H9 (cell line): Measurements from ENCODE around the gene SLC44A1. TPM values are rescaled to one million over a fixed set of nuclear protein-coding genes. Genes with fewer than 3 reads are reported as not detected.

Experiments used
- DNase-seq: peaks from one replicate; pipeline ENCODE4 v3.0.0-alpha.2; 2017
- H2AFZ ChIP-seq: one replicate; pipeline ENCODE4 v1.6.1; 2013; ENCODE audit warnings: mild to moderate bottlenecking, low read length, control low read depth, moderate library complexity
- H2AK5ac ChIP-seq: 2 replicates; pipeline ENCODE4 v1.6.1; 2013; ENCODE audit warnings: low read length, control low read depth, mixed read lengths; ENCODE audit not compliant: insufficient read length
- H2BK120ac ChIP-seq: one replicate; pipeline ENCODE4 v1.6.1; 2013; ENCODE audit warnings: low read depth, mild to moderate bottlenecking, low read length, control low read depth, inconsistent platforms; ENCODE audit not compliant: poor library complexity, severe bottlenecking
- H2BK12ac ChIP-seq: 2 replicates; pipeline ENCODE4 v1.6.1; 2013; ENCODE audit warnings: low read length, control low read depth, mixed read lengths, low read depth; ENCODE audit not compliant: insufficient read length
- H2BK15ac ChIP-seq: 2 replicates; pipeline ENCODE4 v1.6.1; 2013; ENCODE audit warnings: low read depth, low read length, control low read depth
- H2BK20ac ChIP-seq: one replicate; pipeline ENCODE4 v1.6.1; 2013; ENCODE audit warnings: low read depth, mild to moderate bottlenecking, low read length, control low read depth, inconsistent platforms; ENCODE audit not compliant: poor library complexity, severe bottlenecking
- H2BK5ac ChIP-seq: 2 replicates; pipeline ENCODE4 v1.6.1; 2013; ENCODE audit warnings: low read length, control low read depth, mixed read lengths; ENCODE audit not compliant: insufficient read length
- H3K14ac ChIP-seq: 2 replicates; pipeline ENCODE4 v1.6.1; 2013; ENCODE audit warnings: low read length, control low read depth; ENCODE audit not compliant: insufficient read depth
- H3K18ac ChIP-seq: 2 replicates; pipeline ENCODE4 v1.6.1; 2013; ENCODE audit warnings: low read depth, mild to moderate bottlenecking, mixed read lengths, low read length, control low read depth; ENCODE audit not compliant: insufficient read length
- H3K23ac ChIP-seq: 2 replicates; pipeline ENCODE4 v1.6.1; 2013; ENCODE audit warnings: low read length, control low read depth, mixed read lengths, low read depth; ENCODE audit not compliant: insufficient read length
- H3K23me2 ChIP-seq: 2 replicates; pipeline ENCODE4 v1.6.1; 2013; ENCODE audit warnings: low read depth, mild to moderate bottlenecking, mixed read lengths, low read length, control low read depth; ENCODE audit not compliant: insufficient read length, poor library complexity, severe bottlenecking
- H3K27ac ChIP-seq: 2 replicates; pipeline ENCODE4 v1.5.1; 2013; ENCODE audit warnings: low read length, control low read depth, mixed read lengths, low read depth; ENCODE audit not compliant: insufficient read length
- H3K27me3 ChIP-seq: 2 replicates; pipeline ENCODE4 v1.6.1; 2013; ENCODE audit warnings: low read length, control low read depth, inconsistent platforms; ENCODE audit not compliant: insufficient read depth
- H3K4ac ChIP-seq: 2 replicates; pipeline ENCODE4 v1.6.1; 2013; ENCODE audit warnings: low read depth, mild to moderate bottlenecking, control low read depth, inconsistent platforms, low read length, moderate library complexity
- H3K4me1 ChIP-seq: 2 replicates; pipeline ENCODE4 v1.6.1; 2013; ENCODE audit warnings: low read length, control low read depth, inconsistent platforms; ENCODE audit not compliant: insufficient read depth
- H3K4me2 ChIP-seq: 2 replicates; pipeline ENCODE4 v1.6.1; 2013; ENCODE audit warnings: low read length, control low read depth, mixed read lengths; ENCODE audit not compliant: insufficient read length, insufficient read depth
- H3K56ac ChIP-seq: 2 replicates; pipeline ENCODE4 v1.6.1; 2013; ENCODE audit warnings: low read depth, mild to moderate bottlenecking, mixed read lengths, low read length, control low read depth; ENCODE audit not compliant: insufficient read length
- H3K79me1 ChIP-seq: 2 replicates; pipeline ENCODE4 v1.6.1; 2013; ENCODE audit warnings: low read depth, mild to moderate bottlenecking, moderate library complexity, low read length, control low read depth, inconsistent platforms; ENCODE audit not compliant: insufficient read depth, poor library complexity, severe bottlenecking
- H3K79me2 ChIP-seq: 2 replicates; pipeline ENCODE4 v1.6.1; 2013; ENCODE audit warnings: low read length, control low read depth, inconsistent platforms; ENCODE audit not compliant: insufficient read depth
- H3K9ac ChIP-seq: 2 replicates; pipeline ENCODE4 v1.6.1; 2013; ENCODE audit warnings: low read length, control low read depth, mixed read lengths; ENCODE audit not compliant: insufficient read length; ENCODE audit errors: extremely low read depth
- H3K9me3 ChIP-seq: one replicate; pipeline ENCODE4 v1.6.1; 2013; ENCODE audit warnings: low read depth, low read length, inconsistent platforms; ENCODE audit not compliant: control insufficient read depth
- H3T11ph ChIP-seq: one replicate; pipeline ENCODE4 v1.6.1; 2013; ENCODE audit warnings: mild to moderate bottlenecking, low read length, control low read depth, inconsistent platforms
- H4K20me1 ChIP-seq: one replicate; pipeline ENCODE4 v1.6.1; 2013; ENCODE audit not compliant: control insufficient read depth, insufficient read length, insufficient read depth
- H4K5ac ChIP-seq: 2 replicates; pipeline ENCODE4 v1.6.1; 2013; ENCODE audit warnings: low read depth, mild to moderate bottlenecking, mixed read lengths, low read length, control low read depth; ENCODE audit not compliant: insufficient read length
- H4K8ac ChIP-seq: replicated peaks from 2 replicates; pipeline ENCODE4 v1.6.1; 2013; ENCODE audit warnings: low read length, control low read depth, mixed read lengths, low read depth; ENCODE audit not compliant: insufficient read length
- H4K91ac ChIP-seq: 2 replicates; pipeline ENCODE4 v1.6.1; 2013; ENCODE audit warnings: low read depth, mild to moderate bottlenecking, moderate library complexity, mixed read lengths, low read length, control low read depth; ENCODE audit not compliant: insufficient read length
- H3K27ac Mint-ChIP-seq, 3 experiments: 2 replicates in 2 of 3; 3 replicates in 1 of 3; pipeline ENCODE4 v1.8.0; 2020 to 2021; ENCODE audit warnings: mixed read lengths in 3 of 3, mild to moderate bottlenecking in 1 of 3, moderate library complexity in 1 of 3
- H3K27me3 Mint-ChIP-seq: 2 replicates; pipeline ENCODE4 v1.8.0; 2021; ENCODE audit warnings: low read depth, mild to moderate bottlenecking, moderate library complexity, mixed read lengths
- H3K36me3 Mint-ChIP-seq, 3 experiments: 2 replicates in 2 of 3; 3 replicates in 1 of 3; pipeline ENCODE4 v1.8.0; 2020 to 2021; ENCODE audit warnings: low read depth in 3 of 3, mixed read lengths in 3 of 3; ENCODE audit not compliant: insufficient read depth in 1 of 3
- H3K4me1 Mint-ChIP-seq, 2 experiments: 2 replicates each; pipeline ENCODE4 v1.8.0; 2020; ENCODE audit warnings: mixed read lengths in 2 of 2
- H3K4me3 Mint-ChIP-seq, 2 experiments: 2 replicates in 1 of 2; 3 replicates in 1 of 2; pipeline ENCODE4 v1.8.0; 2020 to 2021; ENCODE audit warnings: mild to moderate bottlenecking in 2 of 2, mixed read lengths in 2 of 2, moderate library complexity in 1 of 2
- H3K9me3 Mint-ChIP-seq, 2 experiments: 2 replicates in 1 of 2; 3 replicates in 1 of 2; pipeline ENCODE4 v1.8.0; 2020; ENCODE audit warnings: mild to moderate bottlenecking in 2 of 2, mixed read lengths in 2 of 2, moderate library complexity in 1 of 2
- CTCF ChIP-seq: fragments of 200-600 bp; sonication (generic); conservative IDR thresholded peaks from 3 replicates; pipeline ENCODE4 v1.8.0; 2021; ENCODE audit warnings: antibody characterized with exemption, mild to moderate bottlenecking
- WGBS: extraction: QIAGEN DNeasy Blood & Tissue Kit; methylation state at CpG from one replicate; pipeline ENCODE4 v1.1.7; 2013; ENCODE audit warnings: missing lambda C conversion rate, low lambda C conversion rate, mixed read lengths; ENCODE audit not compliant: insufficient read length; ENCODE audit errors: extremely low coverage; 5-methylcytosine and 5-hydroxymethylcytosine counted together
- total RNA-seq: library from RNA; stranded (reverse); gene quantifications from 2 replicates; pipeline ENCODE4 v1.2.1, GENCODE V29; 2021

SLC44A1 gene
- total RNA-seq, 1 experiment from 2014 or later: 60.7 TPM

GRCh38 chr9:105281272-105281671 is 36.8 kb downstream of the SLC44A1 start:
- no peak overlapping the region for H2BK120ac ChIP-seq
- no peaks in the 10 kb centered on the region for H3K79me1 ChIP-seq
- H3K4me2 ChIP-seq: no peak overlapping the region
- 0 out of 2 replicates have a peak, but pooled peaks cover 5% of the 10 kb centered on the region for H3K4me1 ChIP-seq
- H3K27me3 ChIP-seq: no peaks in the 10 kb centered on the region
- no peak for TF ChIP-seq CTCF
- H4K20me1 ChIP-seq: no peaks in the 10 kb centered on the region
- H2AFZ ChIP-seq: no peak overlapping the region
- H4K8ac ChIP-seq: no peak overlapping the region
- no peak overlapping the region for H3T11ph ChIP-seq
- Mint-ChIP-seq H3K27me3 (no peaks in the 10 kb centered on the region), H3K4me1 (peaks cover 36 to 38% of the 10 kb centered on the region in 2 experiments), H3K9me3 (no peaks in the 10 kb centered on the region), H3K36me3 (no peaks in the 10 kb centered on the region; a peak in 2 of 7 replicates), H3K27ac (no peak overlapping the region; a peak in 1 of 7 replicates), H3K4me3 (no peak overlapping the region)
- DNase-seq: no peak
- H2BK15ac ChIP-seq: no peak overlapping the region
- H3K18ac ChIP-seq: no peak overlapping the region
- no peak overlapping the region for H3K23ac ChIP-seq
- H4K91ac ChIP-seq: no peak overlapping the region
- no CpG with 5 or more reads among the region's 4 CpGs for WGBS
- no peak overlapping the region for H4K5ac ChIP-seq
- no peak overlapping the region for H3K9ac ChIP-seq
- no peak overlapping the region for H2BK5ac ChIP-seq
- H2AK5ac ChIP-seq: no peak overlapping the region
- no peaks in the 10 kb centered on the region for H3K23me2 ChIP-seq
- no peak overlapping the region for H2BK12ac ChIP-seq
- no peak overlapping the region for H2BK20ac ChIP-seq
- no peaks in the 10 kb centered on the region; the same call in 1 of the 2 replicates for H3K79me2 ChIP-seq
- no peak overlapping the region for H3K56ac ChIP-seq
- no peak overlapping the region for H3K14ac ChIP-seq
- no peaks in the 10 kb centered on the region for H3K9me3 ChIP-seq
- H3K4ac ChIP-seq: no peak overlapping the region
- H3K27ac ChIP-seq: no peak overlapping the region
